HG03025 (cell line): ENCODE measurements around the gene RHBDL3.
"Not testable (repeated sequence)": the region's sequence is repeated elsewhere in the genome, so short reads cannot be mapped to it uniquely, and the experiment has no call there.

Experiments
- ATAC-seq: cut with Tn5 transposase; IDR thresholded peaks from one replicate; pipeline ENCODE4 v1.9.1; 2021; ENCODE audit warnings: mild to moderate bottlenecking, moderate library complexity; ENCODE audit not compliant: unreplicated experiment, low FRiP score

Gene RHBDL3

DNA sequence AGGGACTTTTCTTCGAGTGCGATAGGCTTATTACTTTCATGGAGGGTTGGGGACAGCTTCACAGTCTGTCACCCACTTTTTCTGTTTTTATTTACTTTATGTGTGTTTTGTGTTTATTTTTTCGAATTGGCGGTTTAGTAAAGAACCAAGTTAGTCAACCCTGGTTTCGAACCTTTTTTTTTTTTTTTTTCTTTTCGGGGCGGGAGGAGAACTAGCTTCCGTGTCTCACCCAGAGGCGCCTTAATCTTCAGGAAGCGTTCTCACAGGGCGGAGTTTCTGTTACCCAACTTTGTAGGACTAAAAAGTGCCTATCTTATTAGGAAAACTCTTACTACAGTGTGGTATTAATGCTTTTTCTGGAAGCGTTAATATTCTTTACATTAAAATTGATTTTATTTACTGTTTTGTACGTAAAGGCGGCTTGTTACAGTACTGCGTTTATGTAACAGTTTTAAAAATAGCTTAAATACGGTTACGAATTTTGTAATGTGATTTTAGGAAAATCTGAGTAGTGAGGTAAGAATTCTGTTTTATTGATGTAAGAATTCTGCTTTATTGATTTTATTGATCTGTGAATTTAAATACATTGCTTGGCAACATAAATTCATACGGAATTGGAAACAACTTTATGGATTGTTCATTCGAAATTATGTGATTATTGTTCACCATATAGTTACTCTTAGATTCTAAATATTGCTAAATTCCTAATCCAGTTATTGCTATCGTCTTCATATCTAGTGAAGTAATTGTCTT lies 85.2 kb downstream of the RHBDL3 start:
- ATAC-seq, result no peak

DNA sequence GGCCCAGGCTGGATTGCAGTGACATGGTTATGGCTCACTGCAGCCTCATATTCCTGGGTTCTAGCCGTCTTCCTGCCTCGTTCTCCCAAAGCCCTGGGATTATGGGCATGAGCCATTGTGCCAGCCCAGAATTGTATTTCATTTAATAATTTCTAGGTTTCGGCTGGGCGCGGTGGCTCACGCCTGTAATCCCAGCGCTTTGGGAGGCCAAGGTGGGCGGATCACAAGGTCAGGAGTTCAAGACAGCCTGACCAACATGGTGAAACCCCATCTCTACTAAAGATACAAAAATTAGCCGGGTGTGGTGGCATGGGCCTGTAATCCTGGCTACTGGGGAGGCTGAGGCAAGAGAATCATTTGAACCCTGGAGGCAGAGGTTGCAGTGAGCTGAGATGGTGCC lies 87.1 kb downstream of the RHBDL3 start:
- not testable (repeated sequence) for ATAC-seq

DNA sequence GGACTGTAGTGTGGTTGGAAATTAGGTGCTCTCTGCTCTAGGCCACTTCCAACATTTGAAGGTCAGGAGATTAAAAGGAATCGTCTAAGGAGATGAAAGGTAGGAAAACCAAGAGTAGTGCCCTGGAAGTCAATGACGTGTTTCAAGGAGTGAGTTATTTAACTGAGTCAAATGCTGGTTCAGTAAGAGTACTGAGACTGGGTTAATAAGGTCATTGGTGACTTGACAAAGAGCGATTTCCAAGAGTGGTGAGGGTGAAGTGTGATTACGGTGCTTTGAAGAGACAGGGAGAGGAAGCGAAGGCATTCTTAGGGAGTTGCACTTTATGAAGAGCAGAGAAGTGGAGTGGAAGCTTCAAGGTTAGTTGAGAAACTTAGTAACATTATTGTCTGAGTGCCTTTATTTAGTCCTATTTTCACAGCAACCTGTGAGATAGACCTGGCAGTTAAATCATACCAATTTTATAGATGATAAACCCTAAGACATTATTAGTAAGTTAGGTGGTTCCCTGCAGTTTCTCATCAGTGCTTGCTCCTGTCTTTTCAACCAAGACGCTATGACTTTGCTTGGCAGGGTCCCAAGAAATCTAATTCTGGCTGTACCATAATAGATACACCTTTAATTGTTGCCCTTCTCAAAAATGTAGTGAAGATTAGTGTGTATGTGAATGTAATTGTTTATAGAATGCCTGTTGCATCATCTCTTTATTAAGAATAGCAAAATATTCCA lies 90.2 kb downstream of the RHBDL3 start:
- ATAC-seq, result no peak

DNA sequence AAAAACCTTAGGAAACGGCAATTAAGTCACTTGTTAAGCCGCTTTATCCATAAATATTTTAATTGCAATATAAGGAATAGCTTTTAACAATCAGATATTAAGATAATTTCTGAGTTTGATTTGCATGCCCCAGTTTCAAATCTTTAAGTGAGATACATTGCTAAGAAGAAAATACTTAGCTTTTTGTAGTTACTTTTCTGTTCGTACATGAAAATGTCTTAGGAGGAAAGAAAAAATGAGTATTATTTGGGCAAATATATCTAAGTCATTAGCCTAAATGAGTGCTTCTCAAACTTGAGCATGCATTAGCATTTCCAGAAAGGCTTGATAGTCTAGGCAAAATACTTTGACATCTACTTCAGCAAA lies 90.7 kb downstream of the RHBDL3 start:
- ATAC-seq, result no peak

DNA sequence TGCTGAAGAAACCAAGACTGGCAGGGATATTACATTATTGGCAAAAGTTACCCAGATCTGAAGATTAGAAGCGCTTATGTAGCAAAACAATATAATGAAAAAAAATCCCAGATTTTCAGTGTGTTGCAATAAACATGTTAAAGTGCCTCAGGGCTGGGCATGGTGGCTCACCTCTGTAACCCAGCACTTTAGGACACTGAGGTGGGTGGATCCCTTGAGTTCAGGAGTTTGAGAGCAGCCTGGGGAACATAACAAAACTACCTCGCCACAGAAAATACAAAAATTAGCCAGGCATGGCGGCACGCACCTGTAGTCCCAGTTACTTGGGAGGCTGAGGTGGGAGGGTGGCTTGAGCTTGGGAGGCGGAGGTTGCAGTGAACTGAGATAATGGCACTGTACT lies 91.1 kb downstream of the RHBDL3 start:
- no peak for ATAC-seq

DNA sequence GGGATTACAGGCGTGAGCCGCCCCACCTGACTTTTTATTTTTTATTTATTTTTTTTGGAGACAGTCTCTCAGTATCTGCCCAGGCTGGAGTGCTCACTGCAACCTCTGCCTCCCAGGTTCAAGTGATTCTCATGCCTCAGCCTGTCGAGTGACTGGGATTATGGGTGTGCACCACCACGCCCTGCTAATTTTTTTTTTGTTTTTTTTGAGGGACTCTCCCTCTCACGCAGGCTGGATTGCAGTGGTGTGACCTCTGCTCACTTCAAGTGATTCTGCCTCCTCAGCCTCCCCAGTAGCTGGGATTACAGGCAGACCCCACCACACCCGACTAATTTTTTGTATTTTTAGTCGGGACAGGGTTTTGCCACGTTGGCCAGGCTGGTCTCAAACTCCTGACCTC lies 92.0 kb downstream of the RHBDL3 start:
- ATAC-seq, result no peak

DNA sequence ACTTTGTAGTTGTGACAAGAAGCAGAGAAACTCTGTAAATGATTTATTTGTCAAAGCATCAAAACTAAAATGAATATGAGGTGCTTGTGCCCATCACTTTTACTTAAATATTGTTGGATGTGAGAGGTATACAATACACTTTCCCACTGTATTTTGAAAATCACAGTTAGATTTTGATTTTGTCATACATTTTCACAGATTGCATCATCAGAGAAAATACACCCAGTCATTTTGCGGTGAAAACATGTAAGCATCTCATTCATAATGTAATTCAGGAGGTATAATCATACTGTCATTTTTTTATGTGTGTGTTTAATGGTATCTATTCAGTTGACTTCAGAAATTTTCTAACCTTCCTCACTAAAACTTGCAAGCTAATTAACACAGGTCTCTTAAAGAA lies 95.6 kb downstream of the RHBDL3 start:
- ATAC-seq, result no peak

DNA sequence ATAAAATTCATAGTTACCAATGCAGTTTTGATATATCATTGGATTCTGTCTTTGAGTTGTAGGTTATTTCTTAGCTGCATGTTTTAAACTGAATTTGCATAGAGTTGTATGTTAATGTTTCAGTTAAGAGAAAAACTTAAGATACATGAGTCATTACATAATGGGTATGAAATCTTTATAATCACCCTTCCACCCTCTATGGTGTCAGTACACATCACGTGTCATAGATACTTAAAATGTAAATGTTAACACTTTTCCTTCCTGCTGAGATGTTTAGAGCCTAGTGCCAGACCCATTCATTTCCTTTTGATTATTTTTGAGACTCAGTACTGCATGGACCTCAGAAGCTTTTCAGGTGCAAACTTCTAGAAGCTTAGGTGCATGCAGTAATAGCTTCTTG lies 104.8 kb downstream of the RHBDL3 start:
- ATAC-seq, result no peak
